GM18507 (cell line): ENCODE data around the gene SLC24A3.

Experiments used
- DNase-seq: peaks from one replicate; pipeline ENCODE4 v3.0.0; 2011; ENCODE audit warnings: low read depth; ENCODE audit not compliant: insufficient read length; ENCODE audit errors: extremely low spot score
- FAIRE-seq: peaks from 2 replicates; lab custom pipeline; 2011; peaks lifted over from hg19 to GRCh38; lab: Jason Lieb, UNC

SLC24A3 gene

GRCh38 chr20:19756761-19757486 lies 544.5 kb downstream of the SLC24A3 start:
- DNase-seq: no peak
- FAIRE-seq: no peak

GRCh38 chr20:19757487-19758132 lies 545.2 kb downstream of the SLC24A3 start:
- FAIRE-seq (no peak), DNase-seq (no peak)

- DNase-seq (no peak), FAIRE-seq (no peak)
Observed at GRCh38 chr20:19758133-19758500, 545.7 kb downstream of the SLC24A3 start, which contains the start of gene RIN2. Gene RIN2 (plus strand): TSS chr20:19758258. CDS start chr20:19889602, 131,344 bp downstream.

GRCh38 chr20:19758501-19759331 lies 546.3 kb downstream of the SLC24A3 start:
- FAIRE-seq: no peak
- no peak for DNase-seq

- DNase-seq: no peak
Observed at GRCh38 chr20:19760371-19760721, 547.9 kb downstream of the SLC24A3 start.

GRCh38 chr20:19761326-19761725 lies 548.9 kb downstream of the SLC24A3 start:
- DNase-seq: no peak
- no peak for FAIRE-seq

More at GRCh38 chr20:19760371-19760721, 547.9 kb downstream of the SLC24A3 start:
- FAIRE-seq: no peak

- no peak for FAIRE-seq
- DNase-seq: no peak
Observed at GRCh38 chr20:19761841-19762240, 549.4 kb downstream of the SLC24A3 start.

GRCh38 chr20:19764207-19764606 lies 551.8 kb downstream of the SLC24A3 start:
- DNase-seq (no peak), FAIRE-seq (no peak)

GRCh38 chr20:19765266-19765665 lies 552.8 kb downstream of the SLC24A3 start:
- no peak for DNase-seq
- no peak for FAIRE-seq

GRCh38 chr20:19765913-19766312 lies 553.5 kb downstream of the SLC24A3 start:
- FAIRE-seq (no peak), DNase-seq (no peak)

- DNase-seq: no peak
- no peak for FAIRE-seq
Observed at GRCh38 chr20:19767070-19767469, 554.6 kb downstream of the SLC24A3 start.

GRCh38 chr20:19768325-19768842 lies 555.9 kb downstream of the SLC24A3 start:
- FAIRE-seq (no peak), DNase-seq (no peak)

- DNase-seq (no peak), FAIRE-seq (no peak)
Observed at GRCh38 chr20:19769507-19769906, 557.1 kb downstream of the SLC24A3 start.

GRCh38 chr20:19770375-19770774 lies 557.9 kb downstream of the SLC24A3 start:
- FAIRE-seq: no peak
- no peak for DNase-seq

- FAIRE-seq: no peak
- DNase-seq: no peak
Observed at GRCh38 chr20:19771031-19771430, 558.6 kb downstream of the SLC24A3 start.
